IPS DF 4.7 (cell line): ENCODE results near the gene BRCC3.

Source experiments
- DNase-seq: peaks from one replicate; pipeline ENCODE4 v3.0.0-alpha.2; 2013; ENCODE audit warnings: low spot score; ENCODE audit errors: extremely low read depth

BRCC3 gene

GRCh38 chrX:155070975-155071693 is at the start of gene BRCC3, which contains the start of the genes CMC4 and MTCP1:
BRCC3 (plus strand) TSS chrX:155071508; CDS start chrX:155071528, 20 bp downstream.
CMC4 (minus strand) TSS chrX:155071136; CDS start chrX:155064023, 7,113 bp downstream.
MTCP1 (minus strand) TSS chrX:155071136; CDS start chrX:155066010, 5,126 bp downstream.
- DNase-seq = peak; percentile 9

- no peak for DNase-seq
Observed at GRCh38 chrX:155022585-155022984, 48.7 kb upstream of the BRCC3 start, which contains the start of gene F8. F8 (minus strand) TSS chrX:155022723; CDS start chrX:155022552, 171 bp downstream.

- no peak for DNase-seq
Observed at GRCh38 chrX:155023907-155024833, 47.1 kb upstream of the BRCC3 start.

GRCh38 chrX:155026420-155026726 is 44.9 kb upstream of the BRCC3 start:
- DNase-seq = no peak

DNA sequence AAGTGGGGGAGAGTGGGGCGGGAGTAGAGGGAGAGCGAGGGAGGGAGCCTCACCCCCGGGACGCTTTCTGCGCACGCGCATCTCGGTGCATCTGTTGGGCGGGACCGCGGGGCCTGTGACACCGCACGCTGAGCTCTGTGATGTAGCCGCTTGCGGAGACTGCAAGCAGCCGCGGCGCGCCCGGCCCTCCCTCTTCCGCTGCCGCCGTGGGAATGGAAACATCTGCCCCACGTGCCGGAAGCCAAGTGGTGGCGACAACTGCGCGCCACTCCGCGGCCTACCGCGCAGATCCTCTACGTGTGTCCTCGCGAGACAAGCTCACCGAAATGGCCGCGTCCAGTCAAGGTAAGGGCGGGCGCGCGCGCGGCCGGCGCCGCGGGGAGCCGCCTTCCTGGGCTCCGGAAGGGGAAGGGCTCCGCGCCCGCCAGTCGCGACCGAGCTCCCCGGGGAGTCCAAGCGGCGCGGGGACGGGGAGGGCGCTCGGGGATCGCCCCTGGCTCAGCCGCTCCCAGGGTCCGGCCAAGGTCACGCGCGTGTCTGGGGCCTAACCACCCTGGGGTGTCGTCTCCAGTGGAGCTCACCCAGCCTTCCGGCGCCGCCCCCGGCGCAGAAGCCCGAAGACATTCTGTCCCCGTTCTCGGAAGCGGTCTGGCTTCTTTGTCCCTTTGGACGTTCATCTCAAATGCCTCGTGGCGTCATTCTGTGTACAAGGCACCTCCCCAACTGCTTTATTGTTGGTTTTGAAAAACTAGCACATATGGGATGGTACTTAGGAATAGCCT is 44.4 kb upstream of the BRCC3 start, which contains the start of gene FUNDC2:
FUNDC2 (plus strand) TSS at position 118 of the 782 bp plus-strand sequence; CDS start at position 213, 95 bp downstream.
- DNase-seq = peak; percentile 38

DNA sequence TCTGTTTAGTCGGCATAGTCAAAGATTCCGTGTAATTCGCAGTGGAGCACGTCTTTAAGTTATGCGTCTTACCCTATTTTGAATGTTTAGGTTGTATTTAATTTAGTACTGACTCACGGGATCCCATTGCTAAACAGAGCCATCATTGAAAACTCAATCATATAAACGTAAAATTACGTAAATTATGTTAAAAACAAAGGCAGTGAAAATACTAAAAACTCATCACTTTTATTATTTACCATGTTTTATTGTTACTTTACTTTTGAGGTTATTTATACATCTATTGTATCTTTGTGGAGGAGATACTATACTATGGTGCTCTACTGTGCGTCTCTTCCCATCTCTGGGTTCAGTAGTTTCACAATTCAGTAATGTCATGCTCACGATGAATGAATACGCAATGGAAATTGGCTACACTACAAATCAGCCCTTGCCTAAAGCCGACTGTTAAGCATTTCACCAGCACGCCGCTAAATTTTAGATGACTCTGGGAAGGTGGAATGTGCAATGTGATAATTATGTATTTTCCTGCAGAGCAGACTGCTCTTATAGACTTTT is 43.7 kb upstream of the BRCC3 start:
- DNase-seq = no peak

GRCh38 chrX:155028129-155028528 is 43.2 kb upstream of the BRCC3 start:
- no peak for DNase-seq

DNA sequence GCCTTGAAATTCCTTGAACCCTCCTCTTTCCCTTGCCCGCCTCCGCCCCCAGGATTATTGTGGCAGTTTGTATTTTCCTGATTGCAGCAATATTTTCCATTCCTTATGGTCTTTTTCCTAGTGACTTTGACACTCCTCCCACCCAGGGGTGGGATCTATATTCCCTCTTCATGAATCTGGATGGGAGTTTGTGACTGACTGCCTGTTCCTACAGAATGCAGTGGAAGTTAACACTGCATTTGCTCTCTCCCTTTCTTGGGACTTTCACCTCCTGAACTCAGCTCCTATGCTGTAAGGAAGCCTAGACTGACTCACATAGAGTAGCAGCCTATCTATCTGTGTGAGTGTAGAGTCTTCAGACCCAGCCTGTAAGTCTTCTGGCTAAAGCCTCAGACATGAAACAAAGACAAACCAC is 42.4 kb upstream of the BRCC3 start:
- no peak for DNase-seq

GRCh38 chrX:155031657-155032056 is 39.7 kb upstream of the BRCC3 start:
- no peak for DNase-seq

- DNase-seq = no peak
Observed at GRCh38 chrX:155035688-155036087, 35.6 kb upstream of the BRCC3 start.

- DNase-seq = no peak
Observed at GRCh38 chrX:155046129-155046810, 25.0 kb upstream of the BRCC3 start.

GRCh38 chrX:155046811-155047528 is 24.3 kb upstream of the BRCC3 start:
- no peak for DNase-seq

DNA sequence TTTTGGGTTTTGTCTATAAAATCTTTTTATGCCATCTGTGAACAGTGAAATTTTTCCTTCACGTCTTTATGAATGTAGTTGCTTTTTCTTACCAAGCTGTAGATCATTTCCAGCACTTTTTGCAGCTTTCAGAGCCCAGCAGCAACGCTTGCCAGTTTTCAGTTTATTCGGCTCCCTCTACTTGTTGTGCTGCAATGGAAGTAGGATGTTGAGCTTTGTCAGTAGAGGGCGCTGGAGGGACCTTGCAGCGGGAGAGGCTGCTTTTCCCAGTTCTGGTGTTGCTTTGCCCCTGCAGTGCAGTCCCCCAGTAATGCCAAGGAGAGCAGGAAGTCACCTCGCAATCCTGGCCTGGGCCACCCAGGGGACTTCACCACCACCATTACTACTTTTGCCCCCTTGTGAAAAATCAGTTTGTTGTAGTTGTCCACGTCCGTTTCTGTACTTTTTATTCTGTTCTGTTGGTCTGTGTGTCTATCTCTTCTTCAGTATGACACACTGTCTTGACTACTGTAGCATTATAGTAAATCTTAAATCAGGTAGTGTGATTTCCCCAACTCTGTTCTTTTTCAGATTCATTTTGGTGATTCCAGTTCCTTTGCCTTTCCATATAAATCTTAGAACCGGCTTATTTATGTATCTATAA is 22.2 kb upstream of the BRCC3 start:
- DNase-seq = no peak

DNA sequence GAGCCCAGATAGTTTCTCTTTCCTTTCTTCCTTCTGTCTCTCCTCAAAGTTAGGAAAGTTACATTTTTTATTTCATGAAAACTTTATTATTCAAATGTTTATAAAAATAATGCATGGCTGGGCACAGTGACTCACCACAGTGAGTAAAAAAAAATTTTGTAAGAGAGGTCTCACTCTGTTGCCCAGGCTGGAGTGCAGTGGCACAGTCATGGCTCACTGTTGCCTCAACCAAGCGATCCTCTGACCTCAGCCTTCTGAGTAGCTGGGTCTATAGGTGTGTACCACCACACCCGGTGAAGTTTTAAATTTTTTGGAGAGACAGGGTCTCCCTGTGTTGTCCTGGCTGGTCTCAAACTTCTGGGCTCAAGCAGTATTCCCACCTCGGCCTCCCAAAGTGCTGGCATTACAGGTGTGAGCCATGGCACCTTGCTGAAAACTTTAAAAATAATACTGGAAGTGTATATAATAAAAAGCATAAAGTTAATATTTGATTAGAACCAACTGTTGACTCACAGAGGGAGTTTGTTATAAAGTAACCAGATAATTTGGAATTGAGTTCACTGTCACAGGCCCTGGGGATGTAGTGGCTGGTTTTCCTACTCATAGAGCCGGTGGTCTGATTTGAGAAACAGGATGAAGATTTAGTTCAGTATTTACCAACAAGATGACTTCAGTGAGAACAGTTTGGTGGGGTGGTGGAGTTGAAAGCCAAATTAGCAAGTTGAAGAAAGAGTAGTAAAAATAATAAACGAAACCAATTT is 18.4 kb upstream of the BRCC3 start:
- DNase-seq = no peak

- no peak for DNase-seq
Observed at GRCh38 chrX:155053656-155054055, 17.7 kb upstream of the BRCC3 start.

GRCh38 chrX:155054255-155054654 is 17.1 kb upstream of the BRCC3 start:
- DNase-seq = no peak

DNA sequence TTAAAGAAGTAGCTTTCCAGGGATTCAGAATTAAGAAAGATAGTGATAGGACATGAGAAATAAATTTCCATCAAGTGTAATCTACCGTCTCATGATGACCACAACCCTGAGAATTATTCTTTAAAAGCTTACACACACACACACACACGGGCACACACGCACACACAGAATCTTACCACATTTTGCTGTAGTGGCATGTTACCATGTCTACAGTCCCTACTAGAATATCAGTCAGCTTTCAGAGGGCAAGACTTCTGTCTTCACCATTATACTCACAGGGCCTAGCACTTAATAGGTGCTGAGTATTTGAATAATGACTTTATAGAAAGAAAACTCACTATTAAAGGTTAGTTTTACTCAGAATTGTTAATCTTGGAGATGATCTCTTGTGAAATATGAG is 15.8 kb upstream of the BRCC3 start:
- DNase-seq = no peak

DNA sequence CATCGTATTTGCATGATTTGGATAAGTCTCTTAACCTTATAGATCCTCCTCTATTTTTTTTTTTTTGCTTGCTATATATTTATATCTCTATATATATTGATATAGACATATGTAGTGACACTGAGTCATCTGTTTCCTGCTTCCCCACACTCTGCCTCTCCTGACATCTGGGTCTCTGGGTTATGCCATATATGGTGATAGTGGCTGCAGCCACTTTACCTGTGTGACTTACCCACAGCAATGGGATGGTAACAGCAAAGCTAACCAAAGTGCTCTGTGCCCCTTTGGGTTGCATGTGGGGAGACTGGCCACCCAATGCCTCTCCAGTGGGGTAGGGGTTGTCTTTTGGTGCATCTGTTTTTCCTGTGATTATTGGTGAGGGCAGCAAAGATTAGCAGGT is 14.8 kb upstream of the BRCC3 start:
- DNase-seq = no peak
